ENCODE measurements around the gene SOS1. TPM values are rescaled to one million over a fixed set of nuclear protein-coding genes. Genes with fewer than 3 reads are reported as not detected.

SOS1 gene
- polyA plus RNA-seq, 1 of the 3 experiments (the other 2 are of a cell fraction) = 12.8 TPM

- no peaks in the 10 kb centered on the region for H3K79me2 ChIP-seq (ENCODE audit: insufficient read depth)
- POLR2A ChIA-PET = no interaction called here
- H3K9me3 ChIP-seq = no peaks in the 10 kb centered on the region
- peaks cover 6% of the 10 kb centered on the region for H3F3A ChIP-seq (replicated peaks; ENCODE audit: insufficient read depth)
- H3K27me3 ChIP-seq (ENCODE audit: insufficient read depth) = no peaks in the 10 kb centered on the region
- no peak overlapping the region for H3K9ac ChIP-seq
- H3K9me2 ChIP-seq = no peaks in the 10 kb centered on the region
- DNase-seq = no peak
- H3K36me3 ChIP-seq (replicated peaks in 1 of 2; ENCODE audit: control insufficient read depth in 1 of 2, insufficient read depth in 2 of 2, low read length in 1 of 2) = no peaks in the 10 kb centered on the region
- TF ChIP-seq USF2 (IDR thresholded peaks at IDR 0.05; ENCODE audit: borderline replicate concordance, low read depth, low read length) (no peak), NFIC (IDR thresholded peaks at IDR 0.05; ENCODE audit: borderline replicate concordance) (no peak), TEAD4 (IDR thresholded peaks at IDR 0.05; ENCODE audit: borderline replicate concordance, insufficient read depth) (no peak), YY1 (IDR thresholded peaks at IDR 0.05; ENCODE audit: low read depth) (no peak), RXRA (IDR thresholded peaks at IDR 0.05; ENCODE audit: borderline replicate concordance, low read depth) (no peak), MXI1 (IDR thresholded peaks at IDR 0.05; ENCODE audit: low read depth, low read length) (no peak), RAD21 (IDR thresholded peaks at IDR 0.05; ENCODE audit: low read length) (no peak), CHD2 (IDR thresholded peaks at IDR 0.05; ENCODE audit: low read length, partially characterized antibody) (no peak), FOSL2 (IDR thresholded peaks at IDR 0.05; ENCODE audit: borderline replicate concordance, low read depth) (no peak), GABPA (IDR thresholded peaks at IDR 0.05; ENCODE audit: low read depth) (no peak), FOXM1 (IDR thresholded peaks at IDR 0.05; ENCODE audit: low read depth) (no peak), EZH2phosphoT487 (IDR thresholded peaks at IDR 0.05; ENCODE audit: borderline replicate concordance, low read depth) (no peak), GATA2 (CRISPR knock-in tag; IDR thresholded peaks at IDR 0.05) (no peak), FOXJ3 (CRISPR knock-in tag; IDR thresholded peaks at IDR 0.05) (no peak), MEF2A (IDR thresholded peaks at IDR 0.05; ENCODE audit: borderline replicate concordance, low read depth) (no peak)
- TF ChIP-seq, protein P1, sequence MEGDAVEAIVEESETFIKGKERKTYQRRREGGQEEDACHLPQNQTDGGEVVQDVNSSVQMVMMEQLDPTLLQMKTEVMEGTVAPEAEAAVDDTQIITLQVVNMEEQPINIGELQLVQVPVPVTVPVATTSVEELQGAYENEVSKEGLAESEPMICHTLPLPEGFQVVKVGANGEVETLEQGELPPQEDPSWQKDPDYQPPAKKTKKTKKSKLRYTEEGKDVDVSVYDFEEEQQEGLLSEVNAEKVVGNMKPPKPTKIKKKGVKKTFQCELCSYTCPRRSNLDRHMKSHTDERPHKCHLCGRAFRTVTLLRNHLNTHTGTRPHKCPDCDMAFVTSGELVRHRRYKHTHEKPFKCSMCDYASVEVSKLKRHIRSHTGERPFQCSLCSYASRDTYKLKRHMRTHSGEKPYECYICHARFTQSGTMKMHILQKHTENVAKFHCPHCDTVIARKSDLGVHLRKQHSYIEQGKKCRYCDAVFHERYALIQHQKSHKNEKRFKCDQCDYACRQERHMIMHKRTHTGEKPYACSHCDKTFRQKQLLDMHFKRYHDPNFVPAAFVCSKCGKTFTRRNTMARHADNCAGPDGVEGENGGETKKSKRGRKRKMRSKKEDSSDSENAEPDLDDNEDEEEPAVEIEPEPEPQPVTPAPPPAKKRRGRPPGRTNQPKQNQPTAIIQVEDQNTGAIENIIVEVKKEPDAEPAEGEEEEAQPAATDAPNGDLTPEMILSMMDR (IDR thresholded peaks at IDR 0.05) = no peak
- TF ChIP-seq, protein P2, sequence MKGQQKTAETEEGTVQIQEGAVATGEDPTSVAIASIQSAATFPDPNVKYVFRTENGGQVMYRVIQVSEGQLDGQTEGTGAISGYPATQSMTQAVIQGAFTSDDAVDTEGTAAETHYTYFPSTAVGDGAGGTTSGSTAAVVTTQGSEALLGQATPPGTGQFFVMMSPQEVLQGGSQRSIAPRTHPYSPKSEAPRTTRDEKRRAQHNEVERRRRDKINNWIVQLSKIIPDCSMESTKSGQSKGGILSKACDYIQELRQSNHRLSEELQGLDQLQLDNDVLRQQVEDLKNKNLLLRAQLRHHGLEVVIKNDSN (IDR thresholded peaks at IDR 0.05; ENCODE audit: borderline replicate concordance, low read depth) = no peak
- 79% methylated on average over 1 of the region's 1 CpG for WGBS (ENCODE audit: low lambda C conversion rate)
- H3K4me1 ChIP-seq (ENCODE audit: control insufficient read depth in 1 of 2, insufficient read depth in 2 of 2, low read depth in 1 of 2, low read length in 1 of 2) = 0 out of 4 replicates have a peak, but pooled peaks cover 0 to 7% of the 10 kb centered on the region in 2 experiments
- no peak overlapping the region for H3K27ac ChIP-seq (ENCODE audit: low read depth in 2 of 2, low read length in 1 of 2)
- CTCF ChIA-PET = interaction anchor here (0.9 to 2.0 kb wide), 2 partner anchors 38 to 289 kb away, joined by 3 to 8 read pairs; no protein-coding TSS in a partner anchor
- H3K4me2 ChIP-seq = no peak overlapping the region
- H4K20me1 ChIP-seq (ENCODE audit: insufficient read depth) = no peaks in the 10 kb centered on the region
- H2AFZ ChIP-seq (ENCODE audit: low read depth) = no peak overlapping the region
- H3K4me3 ChIP-seq (ENCODE audit: low read depth in 2 of 2, low read length in 1 of 2) = no peak overlapping the region
Observed at GRCh38 chr2:38940746-38941145, 180.1 kb downstream of the SOS1 start.
